GM19467 (cell line): Measurements from ENCODE around the gene NF1.
"Not testable (repeated sequence)": the region's sequence is repeated elsewhere in the genome, so short reads cannot be mapped to it uniquely, and the experiment has no call there.

Experiments used
- ATAC-seq: cut with Tn5 transposase; IDR thresholded peaks from one replicate; pipeline ENCODE4 v1.9.1; 2021; ENCODE audit warnings: mild to moderate bottlenecking, moderate library complexity; ENCODE audit not compliant: unreplicated experiment

The NF1 gene

GRCh38 chr17:31172388-31172787, 77.6 kb downstream of the NF1 start:
- ATAC-seq = no peak

GRCh38 chr17:31174215-31174614, 79.4 kb downstream of the NF1 start:
- ATAC-seq = no peak

GRCh38 chr17:31175237-31175636, 80.5 kb downstream of the NF1 start:
- no peak for ATAC-seq

GRCh38 chr17:31176143-31176542, 81.4 kb downstream of the NF1 start:
- ATAC-seq = not testable (repeated sequence)

DNA sequence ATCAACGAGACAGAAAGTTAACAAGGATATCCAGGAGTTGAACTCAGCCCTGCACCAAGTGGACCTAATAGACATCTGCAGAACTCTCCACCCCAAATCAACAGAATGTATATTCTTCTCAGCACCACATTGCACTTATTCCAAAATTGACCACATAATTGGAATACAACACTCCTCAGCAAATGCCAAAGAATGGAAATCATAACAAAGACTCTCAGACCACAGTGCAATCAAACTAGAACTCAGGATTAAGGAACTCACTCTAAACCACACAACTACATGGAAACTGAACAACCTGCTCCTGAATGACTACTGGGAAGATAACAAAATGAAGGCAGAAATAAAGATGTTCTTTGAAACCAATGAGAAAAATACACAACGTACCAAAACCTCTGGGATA, 84.2 kb downstream of the NF1 start:
- ATAC-seq = not testable (repeated sequence)

GRCh38 chr17:31195305-31195704, 100.5 kb downstream of the NF1 start:
- ATAC-seq = no peak

GRCh38 chr17:31198026-31198425, 103.2 kb downstream of the NF1 start:
- ATAC-seq = no peak

DNA sequence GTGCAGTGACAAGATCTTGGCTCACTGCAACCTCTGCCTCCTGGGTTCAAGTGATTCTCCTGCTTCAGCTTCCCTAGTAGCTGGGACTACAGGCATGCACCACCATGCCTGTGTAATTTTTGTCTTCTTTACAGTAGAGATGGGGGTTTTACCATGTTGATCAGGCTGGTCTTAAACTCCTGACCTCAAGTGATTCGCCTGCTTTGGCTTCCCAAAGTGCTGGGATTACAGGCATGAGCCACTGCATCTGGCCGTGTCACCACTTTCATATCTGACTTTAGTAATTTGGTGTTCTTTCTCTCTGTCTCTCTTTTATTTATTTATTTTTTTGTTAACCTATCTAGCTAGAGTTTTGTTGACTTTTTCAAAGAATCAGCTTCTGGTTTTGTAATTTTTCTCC, 103.9 kb downstream of the NF1 start:
- not testable (repeated sequence) for ATAC-seq

DNA sequence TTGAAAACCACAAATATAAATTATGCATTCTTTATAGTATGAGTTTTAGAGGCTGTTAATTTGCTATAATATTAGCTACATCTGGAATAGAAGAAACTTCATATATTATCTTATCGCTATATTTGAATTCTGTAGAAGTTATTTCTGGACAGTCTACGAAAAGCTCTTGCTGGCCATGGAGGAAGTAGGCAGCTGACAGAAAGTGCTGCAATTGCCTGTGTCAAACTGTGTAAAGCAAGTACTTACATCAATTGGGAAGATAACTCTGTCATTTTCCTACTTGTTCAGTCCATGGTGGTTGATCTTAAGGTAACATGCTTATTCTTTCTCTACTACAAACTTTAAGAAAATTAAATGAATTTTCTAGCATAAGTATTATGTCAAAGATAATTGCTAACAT, 105.5 kb downstream of the NF1 start:
- no peak for ATAC-seq

GRCh38 chr17:31202968-31203367, 108.2 kb downstream of the NF1 start:
- no peak for ATAC-seq

DNA sequence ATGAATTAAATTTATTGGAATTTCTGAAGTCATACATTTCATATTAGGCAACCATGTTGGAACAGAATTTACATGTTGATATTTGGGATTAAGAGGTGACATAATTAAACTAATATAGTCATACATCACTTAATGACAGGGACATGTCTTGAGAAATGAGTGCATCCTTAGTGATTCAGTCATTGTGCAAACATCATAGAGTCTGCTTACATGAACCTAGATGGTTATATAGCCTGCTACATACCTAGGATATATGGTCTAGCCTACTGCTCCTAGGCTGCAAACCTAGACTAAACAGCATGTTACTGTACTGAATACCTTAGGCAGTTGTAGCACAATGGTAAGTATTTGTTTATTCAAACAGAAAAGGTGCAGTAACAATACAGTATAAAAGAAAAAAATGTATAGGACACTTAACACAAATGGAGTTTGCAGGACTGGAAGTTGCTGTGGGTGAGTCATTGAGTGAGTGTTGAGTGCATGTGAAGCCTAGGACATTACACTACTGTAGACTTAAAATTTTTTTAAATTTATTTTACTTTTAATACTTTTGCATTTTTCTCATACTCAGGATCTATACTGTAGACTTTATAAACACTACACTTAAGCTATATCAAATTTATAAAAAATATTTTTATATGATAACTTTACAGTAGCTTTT, 116.7 kb downstream of the NF1 start:
- ATAC-seq = no peak

GRCh38 chr17:31216031-31216751, 121.4 kb downstream of the NF1 start:
- ATAC-seq = no peak

- no peak for ATAC-seq
These were observed 129.6 kb downstream of the NF1 start for GRCh38 chr17:31224366-31224765.

- ATAC-seq = no peak
These were observed 131.1 kb downstream of the NF1 start for GRCh38 chr17:31225831-31226230.

GRCh38 chr17:31226373-31226772, 131.6 kb downstream of the NF1 start:
- no peak for ATAC-seq

DNA sequence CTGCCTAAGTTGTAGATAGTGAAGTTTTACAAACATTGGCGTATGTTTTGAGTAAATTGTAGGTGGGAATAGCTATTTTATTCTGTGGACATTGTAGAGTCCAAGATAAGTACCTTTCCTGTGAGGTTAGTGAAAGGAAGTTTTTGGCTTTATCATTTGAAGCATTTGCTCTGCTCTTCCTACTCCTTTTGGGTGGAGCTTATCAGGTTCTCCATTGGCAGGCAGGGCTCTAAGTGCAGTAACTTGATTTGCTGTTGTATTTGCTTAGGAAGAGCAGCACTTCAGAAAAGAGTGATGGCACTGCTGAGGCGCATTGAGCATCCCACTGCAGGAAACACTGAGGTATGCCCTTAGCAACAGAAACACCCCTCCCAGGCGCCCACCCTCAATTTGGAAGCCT, 132.2 kb downstream of the NF1 start:
- no peak for ATAC-seq

DNA sequence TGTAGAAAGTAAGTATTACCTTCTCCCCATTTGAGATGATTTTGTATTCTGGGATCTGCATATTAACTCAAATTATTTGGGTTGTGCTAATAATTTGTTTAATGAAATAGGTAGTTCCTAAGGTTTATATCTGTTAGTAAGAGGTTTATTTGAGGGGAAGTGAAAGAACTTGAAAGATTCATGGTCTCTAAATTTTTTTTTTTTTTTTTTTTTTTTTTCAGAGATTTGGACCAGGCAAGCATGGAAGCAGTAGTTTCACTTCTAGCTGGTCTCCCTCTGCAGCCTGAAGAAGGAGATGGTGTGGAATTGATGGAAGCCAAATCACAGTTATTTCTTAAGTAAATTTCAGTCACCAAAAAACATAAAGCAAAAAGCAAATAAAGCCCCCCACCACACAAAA, 137.1 kb downstream of the NF1 start:
- no peak for ATAC-seq

GRCh38 chr17:31235110-31235509, 140.3 kb downstream of the NF1 start:
- no peak for ATAC-seq

GRCh38 chr17:31236137-31236536, 141.4 kb downstream of the NF1 start:
- no peak for ATAC-seq

DNA sequence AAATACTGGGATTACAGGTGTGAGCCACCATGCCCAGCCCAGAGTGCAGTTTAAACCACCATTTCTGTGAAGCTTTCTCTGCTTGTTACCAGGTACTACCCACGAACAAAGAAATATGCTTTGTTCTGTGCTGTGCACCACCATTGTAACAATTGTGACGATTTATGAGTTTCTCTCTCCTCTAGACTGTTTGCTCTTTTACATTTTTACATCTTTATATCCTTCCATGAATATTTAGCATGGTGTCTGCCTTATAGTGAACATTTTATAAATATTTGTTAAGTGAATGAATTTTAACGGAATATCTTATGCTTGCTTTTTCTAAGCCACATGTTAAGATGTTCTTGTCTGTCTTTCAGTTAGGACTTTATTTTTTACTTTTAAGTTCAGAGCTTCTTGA, 141.9 kb downstream of the NF1 start:
- no peak for ATAC-seq

DNA sequence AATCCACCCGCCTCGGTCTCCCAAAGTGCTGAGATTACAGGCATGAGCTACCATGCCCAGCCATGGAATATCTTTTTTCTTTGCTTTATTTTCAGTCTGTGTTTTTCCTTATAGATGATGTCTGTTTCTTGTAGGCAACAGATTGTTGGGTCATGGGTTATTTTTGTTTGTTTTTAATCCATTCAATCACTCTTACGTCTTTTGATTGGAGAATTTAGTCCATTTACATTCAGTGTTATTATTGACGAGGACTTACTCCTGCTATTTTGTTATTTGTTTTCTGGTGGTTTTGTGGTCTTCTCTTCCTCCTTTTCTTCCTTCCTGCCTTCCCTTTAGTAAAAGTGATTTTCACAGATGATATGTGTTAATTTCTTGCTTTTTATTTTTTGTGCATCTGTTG, 146.3 kb downstream of the NF1 start:
- ATAC-seq = no peak

DNA sequence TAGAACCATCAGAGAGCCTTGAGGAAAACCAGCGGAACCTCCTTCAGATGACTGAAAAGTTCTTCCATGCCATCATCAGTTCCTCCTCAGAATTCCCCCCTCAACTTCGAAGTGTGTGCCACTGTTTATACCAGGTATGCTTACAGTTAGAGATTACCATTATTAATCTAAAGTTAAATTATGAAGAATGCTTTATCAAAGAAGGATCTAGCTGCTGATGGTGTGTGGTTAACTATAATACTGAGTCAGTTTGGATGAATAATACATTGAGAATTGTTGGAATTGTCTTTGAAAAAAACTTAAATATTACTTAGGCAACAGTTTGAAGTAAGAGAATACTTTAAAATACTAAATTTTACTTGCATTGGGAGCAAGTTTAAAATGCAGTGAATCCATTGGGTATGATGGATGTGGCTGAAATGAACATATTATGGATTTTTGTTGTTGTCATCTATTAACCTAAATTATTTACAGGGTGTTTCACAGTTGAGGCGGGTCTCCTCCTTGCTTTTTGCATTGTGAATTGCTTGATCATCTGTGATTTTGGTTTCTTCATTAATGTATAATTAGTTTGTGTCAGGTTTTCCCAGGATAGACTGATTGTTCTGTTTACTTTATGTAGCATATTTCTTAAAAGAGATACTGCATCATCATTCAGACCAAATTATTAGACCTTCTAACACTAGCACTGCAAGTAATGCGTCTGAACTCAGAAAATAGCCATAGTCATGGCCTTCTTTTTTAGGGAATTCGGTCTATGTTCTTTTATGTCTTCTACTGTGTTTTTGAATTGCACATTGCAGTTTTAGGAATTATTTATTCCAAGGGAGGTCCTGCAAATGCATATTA, 154.4 kb downstream of the NF1 start:
- no peak for ATAC-seq
